ENCODE measurements around the gene ZNF367. TPM values are rescaled to one million over a fixed set of nuclear protein-coding genes. Genes with fewer than 3 reads are reported as not detected.

ZNF367 gene
- total RNA-seq, 1 donor from 2014 or later: 3.9 TPM

- Histone ChIP-seq H3K4me3 (no peak overlapping the region), H3K4me1 (peaks cover 10% of the 10 kb centered on the region), H3K9me3 (replicated peaks) (no peaks in the 10 kb centered on the region), H3K36me3 (no peaks in the 10 kb centered on the region), H3K27me3 (ENCODE audit: low read depth) (no peaks in the 10 kb centered on the region), H3K27ac (replicated peaks) (no peak overlapping the region)
- no peak for DNase-seq
- intact Hi-C loops (cut with micrococcal nuclease): no loop called here
- TF ChIP-seq, protein P1, sequence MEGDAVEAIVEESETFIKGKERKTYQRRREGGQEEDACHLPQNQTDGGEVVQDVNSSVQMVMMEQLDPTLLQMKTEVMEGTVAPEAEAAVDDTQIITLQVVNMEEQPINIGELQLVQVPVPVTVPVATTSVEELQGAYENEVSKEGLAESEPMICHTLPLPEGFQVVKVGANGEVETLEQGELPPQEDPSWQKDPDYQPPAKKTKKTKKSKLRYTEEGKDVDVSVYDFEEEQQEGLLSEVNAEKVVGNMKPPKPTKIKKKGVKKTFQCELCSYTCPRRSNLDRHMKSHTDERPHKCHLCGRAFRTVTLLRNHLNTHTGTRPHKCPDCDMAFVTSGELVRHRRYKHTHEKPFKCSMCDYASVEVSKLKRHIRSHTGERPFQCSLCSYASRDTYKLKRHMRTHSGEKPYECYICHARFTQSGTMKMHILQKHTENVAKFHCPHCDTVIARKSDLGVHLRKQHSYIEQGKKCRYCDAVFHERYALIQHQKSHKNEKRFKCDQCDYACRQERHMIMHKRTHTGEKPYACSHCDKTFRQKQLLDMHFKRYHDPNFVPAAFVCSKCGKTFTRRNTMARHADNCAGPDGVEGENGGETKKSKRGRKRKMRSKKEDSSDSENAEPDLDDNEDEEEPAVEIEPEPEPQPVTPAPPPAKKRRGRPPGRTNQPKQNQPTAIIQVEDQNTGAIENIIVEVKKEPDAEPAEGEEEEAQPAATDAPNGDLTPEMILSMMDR (IDR thresholded peaks at IDR 0.05; ENCODE audit: borderline replicate concordance): no peak
These were observed 6.9 kb downstream of the ZNF367 start for GRCh38 chr9:96411129-96411838.

DNA sequence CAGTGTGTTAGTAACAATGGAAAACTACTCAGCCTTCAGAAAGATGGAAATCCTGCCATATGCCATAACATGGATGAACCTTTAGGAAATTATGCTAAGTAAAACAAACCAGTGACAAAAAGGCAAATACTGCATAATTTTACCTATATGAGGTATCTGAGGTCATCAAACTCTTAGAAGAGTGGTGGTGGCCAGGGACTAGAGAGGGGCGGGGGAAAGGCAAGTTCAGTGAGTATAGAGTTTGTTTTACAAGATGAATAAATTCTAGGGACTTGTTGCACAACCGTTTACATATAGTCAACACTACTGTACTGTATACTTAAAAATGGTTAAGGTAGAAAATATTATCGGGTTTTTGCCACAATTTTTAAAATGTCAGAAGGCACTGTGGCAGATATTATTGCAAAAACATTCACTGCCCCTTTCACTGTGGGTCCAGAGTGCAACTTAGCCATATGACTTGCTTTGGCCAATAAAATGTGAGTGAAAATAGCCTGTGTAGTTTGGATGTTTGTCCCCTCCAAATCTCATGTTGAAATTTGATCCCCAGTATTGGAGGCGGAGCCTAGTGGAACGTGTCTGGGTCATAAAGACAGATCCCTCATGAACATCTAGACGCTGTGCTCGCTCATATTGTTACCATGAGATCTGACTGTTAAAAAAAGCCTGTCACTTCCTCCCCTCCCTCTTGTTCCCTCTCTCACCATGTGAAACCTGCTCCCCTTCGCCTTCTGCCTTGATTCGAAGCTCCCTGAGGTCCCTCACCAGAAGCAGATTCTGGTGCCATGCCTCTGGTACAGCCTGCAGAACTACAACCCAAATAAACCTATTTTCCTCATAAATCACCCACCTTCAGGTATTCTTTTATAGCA, 9.5 kb downstream of the ZNF367 start:
- TF ChIP-seq, protein P1 (IDR thresholded peaks at IDR 0.05; ENCODE audit: borderline replicate concordance): no peak
- DNase-seq: no peak
- intact Hi-C loops (cut with micrococcal nuclease): no loop called here
- H3K36me3 ChIP-seq: no peaks in the 10 kb centered on the region
- no peaks in the 10 kb centered on the region for H3K27me3 ChIP-seq (ENCODE audit: low read depth)
- peaks cover 4% of the 10 kb centered on the region for H3K4me1 ChIP-seq
- H3K4me3 ChIP-seq: no peak overlapping the region
- H3K27ac ChIP-seq (replicated peaks): no peak overlapping the region
- no peaks in the 10 kb centered on the region for H3K9me3 ChIP-seq (replicated peaks)

- TF ChIP-seq, protein P1 (IDR thresholded peaks at IDR 0.05; ENCODE audit: borderline replicate concordance): no peak
- Histone ChIP-seq H3K36me3 (no peaks in the 10 kb centered on the region), H3K9me3 (replicated peaks) (peaks cover 9% of the 10 kb centered on the region), H3K27me3 (ENCODE audit: low read depth) (no peaks in the 10 kb centered on the region), H3K4me1 (no peaks in the 10 kb centered on the region), H3K27ac (replicated peaks) (no peak overlapping the region), H3K4me3 (no peak overlapping the region)
- intact Hi-C loops (cut with micrococcal nuclease): no loop called here
- no peak for DNase-seq
These were observed 17.8 kb downstream of the ZNF367 start for GRCh38 chr9:96400132-96400910.

- Histone ChIP-seq H3K4me1 (no peaks in the 10 kb centered on the region), H3K36me3 (no peaks in the 10 kb centered on the region), H3K27ac (replicated peaks) (no peak overlapping the region), H3K4me3 (no peak overlapping the region), H3K27me3 (ENCODE audit: low read depth) (no peaks in the 10 kb centered on the region), H3K9me3 (replicated peaks) (peaks cover 9% of the 10 kb centered on the region)
- intact Hi-C loops (cut with micrococcal nuclease): no loop called here
- no peak for DNase-seq
- TF ChIP-seq, protein P1 (IDR thresholded peaks at IDR 0.05; ENCODE audit: borderline replicate concordance): no peak
These were observed 18.9 kb downstream of the ZNF367 start for GRCh38 chr9:96399325-96399633.

DNA sequence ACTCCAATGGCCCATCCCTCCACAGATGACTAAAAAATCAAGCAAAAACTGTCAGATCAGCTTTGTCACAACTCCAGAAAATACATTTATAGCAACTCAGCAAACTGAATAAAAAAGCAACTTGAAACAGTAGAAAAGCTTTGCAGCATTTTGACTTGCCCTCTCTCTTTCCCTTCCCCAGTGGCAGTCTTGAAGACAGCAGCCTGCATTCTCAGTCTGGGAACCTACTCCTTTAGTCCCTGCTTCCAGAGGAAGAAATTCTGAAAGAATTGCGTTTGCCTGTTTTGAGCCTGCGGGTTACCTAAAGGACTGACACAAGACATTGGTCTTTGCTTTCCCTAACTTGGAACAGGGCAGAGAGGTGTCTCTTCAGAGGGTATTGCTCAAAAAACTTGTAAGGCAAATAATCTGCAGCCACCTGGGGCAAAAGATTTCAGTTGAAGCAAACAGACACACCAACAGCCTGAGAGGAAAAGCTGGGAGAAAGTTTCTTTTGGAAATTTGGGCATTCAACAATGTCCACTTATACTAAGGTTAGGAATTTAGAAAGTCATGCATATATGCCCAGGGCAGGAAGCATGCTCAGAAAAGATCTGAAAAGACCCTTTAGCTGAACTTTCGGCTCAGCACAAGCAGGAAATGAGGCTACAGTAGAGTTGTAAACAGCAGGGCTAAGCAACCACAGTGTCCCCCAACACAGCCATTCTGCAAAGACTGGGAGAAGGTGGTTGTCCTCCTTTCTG, 19.4 kb downstream of the ZNF367 start:
- Histone ChIP-seq H3K27ac (replicated peaks) (no peak overlapping the region), H3K27me3 (ENCODE audit: low read depth) (no peaks in the 10 kb centered on the region), H3K4me1 (no peaks in the 10 kb centered on the region), H3K9me3 (replicated peaks) (peaks cover 9% of the 10 kb centered on the region), H3K36me3 (no peaks in the 10 kb centered on the region), H3K4me3 (no peak overlapping the region)
- no peak for DNase-seq
- intact Hi-C loops (cut with micrococcal nuclease): no loop called here
- TF ChIP-seq, protein P1 (IDR thresholded peaks at IDR 0.05; ENCODE audit: borderline replicate concordance): no peak

All from left ventricle myocardium inferior (tissue), 1 donor.